Neutrophil (primary cell): ENCODE measurements around the gene HCK.

Experiments
- H3K27ac ChIP-seq: fragments of 200-600 bp; sonication (generic); 2 replicates; pipeline ENCODE4 v1.5.1; 2016; ENCODE audit warnings: mild to moderate bottlenecking, moderate library complexity
- H3K27me3 ChIP-seq: fragments of 200-600 bp; sonication (generic); 2 replicates; pipeline ENCODE4 v1.6.0; 2016; ENCODE audit warnings: mild to moderate bottlenecking
- H3K36me3 ChIP-seq: fragments of 200-600 bp; sonication (generic); 2 replicates; pipeline ENCODE4 v1.5.1; 2017
- H3K4me1 ChIP-seq, 2 experiments: fragments of 200-600 bp in 1 of 2; sonication (generic) in 1 of 2; 1 replicate in 1 of 2; 2 replicates in 1 of 2; pipeline versions ENCODE4 v1.5.1 to v1.6.1; 2013 to 2016; ENCODE audit warnings: low read depth in 1 of 2, low read length in 1 of 2, mild to moderate bottlenecking in 1 of 2, moderate library complexity in 1 of 2; ENCODE audit not compliant: control insufficient read depth in 1 of 2, insufficient read depth in 1 of 2
- H3K4me3 ChIP-seq, 2 experiments: fragments of 200-600 bp in 1 of 2; sonication (generic) in 1 of 2; 1 replicate in 1 of 2; 2 replicates in 1 of 2; pipeline ENCODE4 v1.5.1; 2013 to 2016; ENCODE audit warnings: low read depth in 1 of 2, low read length in 1 of 2, mild to moderate bottlenecking in 1 of 2, moderate library complexity in 1 of 2
- H3K9me3 ChIP-seq: fragments of 200-600 bp; sonication (generic); 2 replicates; pipeline ENCODE4 v1.5.1; 2016
- CTCF ChIP-seq: fragments of 200-600 bp; sonication (generic); IDR thresholded peaks from 2 replicates; pipeline ENCODE4 v1.5.1; 2016; ENCODE audit warnings: antibody characterized with exemption

Gene HCK

GRCh38 chr20:32139947-32140346 lies 87.9 kb downstream of the HCK start:
- H3K4me3 ChIP-seq: no peak overlapping the region
- H3K27me3 ChIP-seq: no peaks in the 10 kb centered on the region
- no peaks in the 10 kb centered on the region for H3K4me1 ChIP-seq
- H3K9me3 ChIP-seq: no peaks in the 10 kb centered on the region
- no peak overlapping the region for H3K27ac ChIP-seq
- no peak for TF ChIP-seq CTCF
- peaks cover 92% of the 10 kb centered on the region for H3K36me3 ChIP-seq

GRCh38 chr20:32140603-32141002 lies 88.6 kb downstream of the HCK start:
- Histone ChIP-seq H3K27ac (no peak overlapping the region), H3K27me3 (no peaks in the 10 kb centered on the region), H3K36me3 (peaks cover 97% of the 10 kb centered on the region), H3K4me3 (no peak overlapping the region), H3K9me3 (no peaks in the 10 kb centered on the region), H3K4me1 (no peaks in the 10 kb centered on the region)
- TF ChIP-seq CTCF: no peak

- Histone ChIP-seq H3K9me3 (no peaks in the 10 kb centered on the region), H3K36me3 (peaks cover 97% of the 10 kb centered on the region), H3K4me3 (no peak overlapping the region), H3K27ac (no peak overlapping the region), H3K4me1 (no peaks in the 10 kb centered on the region), H3K27me3 (no peaks in the 10 kb centered on the region)
- no peak for TF ChIP-seq CTCF
These were observed 89.5 kb downstream of the HCK start for GRCh38 chr20:32141465-32141980.

GRCh38 chr20:32142088-32142487 lies 90.0 kb downstream of the HCK start:
- Histone ChIP-seq H3K4me3 (no peak overlapping the region), H3K4me1 (no peaks in the 10 kb centered on the region), H3K36me3 (peaks cover 97% of the 10 kb centered on the region), H3K9me3 (no peaks in the 10 kb centered on the region), H3K27ac (no peak overlapping the region), H3K27me3 (no peaks in the 10 kb centered on the region)
- TF ChIP-seq CTCF: no peak

GRCh38 chr20:32142991-32143390 lies 90.9 kb downstream of the HCK start:
- Histone ChIP-seq H3K36me3 (peaks cover 92% of the 10 kb centered on the region), H3K4me3 (no peak overlapping the region), H3K9me3 (no peaks in the 10 kb centered on the region), H3K27ac (no peak overlapping the region), H3K27me3 (no peaks in the 10 kb centered on the region), H3K4me1 (no peaks in the 10 kb centered on the region)
- no peak for TF ChIP-seq CTCF
